T-helper 1 cell treated with Interleukin-12 subunit alpha and Interleukin-12 subunit beta and Interleukin-4 antibody, amounts not matched to agents 30 μg/mL and 1 μg/mL, for 36 hours (primary cell): ENCODE measurements around the gene HEATR9.

ENCODE experiments used
- H3K27ac Mint-ChIP-seq: one replicate; pipeline ENCODE4 v1.8.0; 2021; ENCODE audit warnings: mild to moderate bottlenecking, mixed read lengths
- H3K27me3 Mint-ChIP-seq: one replicate; pipeline ENCODE4 v1.8.0; 2021; ENCODE audit warnings: low read depth, mixed read lengths
- H3K36me3 Mint-ChIP-seq: one replicate; pipeline ENCODE4 v1.8.0; 2021; ENCODE audit warnings: low read depth, mixed read lengths
- H3K4me1 Mint-ChIP-seq: one replicate; pipeline ENCODE4 v1.8.0; 2021; ENCODE audit warnings: low read depth, mixed read lengths
- H3K4me3 Mint-ChIP-seq: one replicate; pipeline ENCODE4 v1.8.0; 2021; ENCODE audit warnings: mild to moderate bottlenecking, moderate library complexity, mixed read lengths
- H3K9me3 Mint-ChIP-seq: one replicate; pipeline ENCODE4 v1.8.0; 2021; ENCODE audit warnings: mixed read lengths

Gene HEATR9

DNA sequence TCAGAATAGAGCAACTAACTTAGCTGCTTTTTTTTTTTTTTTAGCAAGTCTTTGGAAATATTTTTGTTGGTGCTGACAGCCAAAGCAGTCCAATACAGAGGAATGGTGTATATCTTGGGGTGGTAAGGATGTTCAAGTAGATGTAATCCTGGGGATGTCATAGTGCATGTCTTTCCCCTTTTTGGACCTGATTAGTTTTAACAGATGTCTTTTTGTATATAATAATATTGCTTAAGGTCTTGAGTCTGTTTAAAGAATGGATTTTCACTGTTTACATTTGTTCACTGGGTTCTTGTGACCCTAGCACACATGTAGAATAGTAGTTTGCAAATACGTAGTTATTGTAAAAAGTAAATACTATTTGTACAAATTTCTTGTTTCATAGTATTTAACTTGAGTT, 51.5 kb downstream of the HEATR9 start:
- no peak overlapping the region for H3K27ac Mint-ChIP-seq
- no peak overlapping the region for H3K4me3 Mint-ChIP-seq
- H3K36me3 Mint-ChIP-seq: peaks cover 21% of the 10 kb centered on the region
- H3K9me3 Mint-ChIP-seq: no peaks in the 10 kb centered on the region
- no peaks in the 10 kb centered on the region for H3K27me3 Mint-ChIP-seq
- peaks cover 35% of the 10 kb centered on the region for H3K4me1 Mint-ChIP-seq

DNA sequence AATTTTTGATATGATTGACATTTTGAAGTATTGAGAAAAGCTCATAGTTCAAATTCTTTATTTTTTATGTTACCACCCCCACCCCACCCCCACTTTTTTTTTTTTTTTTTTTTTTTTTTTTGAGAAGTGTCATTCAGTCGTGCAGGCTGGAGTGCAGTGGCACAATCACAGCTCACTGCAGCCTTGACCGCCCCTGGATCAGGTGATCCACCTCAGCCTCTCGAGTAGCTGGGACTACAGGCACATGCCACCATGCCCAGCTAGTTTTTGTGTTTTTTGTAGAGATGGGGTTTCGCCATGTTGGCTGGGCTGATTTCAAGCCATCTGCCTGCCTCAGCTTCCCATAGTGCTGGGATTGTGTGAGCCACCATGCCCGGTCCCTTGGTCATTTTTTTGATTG, 52.0 kb downstream of the HEATR9 start:
- H3K9me3 Mint-ChIP-seq: no peaks in the 10 kb centered on the region
- no peak overlapping the region for H3K27ac Mint-ChIP-seq
- H3K4me1 Mint-ChIP-seq: peaks cover 36% of the 10 kb centered on the region
- peaks cover 21% of the 10 kb centered on the region for H3K36me3 Mint-ChIP-seq
- no peaks in the 10 kb centered on the region for H3K27me3 Mint-ChIP-seq
- H3K4me3 Mint-ChIP-seq: no peak overlapping the region

DNA sequence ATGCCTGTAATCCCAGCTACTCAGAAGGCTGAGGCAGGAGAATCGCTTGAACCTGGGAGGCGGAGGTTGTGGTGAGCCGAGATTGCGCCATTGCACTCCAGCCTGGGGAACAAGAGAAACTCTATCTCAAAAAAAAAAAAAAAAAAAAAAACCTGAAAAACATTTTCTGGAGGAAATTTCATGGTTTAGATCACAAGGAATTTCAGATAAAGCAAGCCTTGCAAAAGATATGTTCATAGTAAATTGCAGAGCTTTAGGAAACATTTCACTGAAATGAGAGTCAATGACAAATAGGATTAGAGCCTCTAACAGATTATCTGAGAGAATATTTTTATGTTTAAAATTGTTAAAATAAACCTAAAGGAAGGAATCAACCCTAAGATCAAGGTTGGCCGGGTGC, 56.2 kb downstream of the HEATR9 start:
- no peak overlapping the region for H3K27ac Mint-ChIP-seq
- H3K36me3 Mint-ChIP-seq: peaks cover 11% of the 10 kb centered on the region
- H3K4me3 Mint-ChIP-seq: no peak overlapping the region
- no peaks in the 10 kb centered on the region for H3K27me3 Mint-ChIP-seq
- peaks cover 51% of the 10 kb centered on the region for H3K4me1 Mint-ChIP-seq
- no peaks in the 10 kb centered on the region for H3K9me3 Mint-ChIP-seq

DNA sequence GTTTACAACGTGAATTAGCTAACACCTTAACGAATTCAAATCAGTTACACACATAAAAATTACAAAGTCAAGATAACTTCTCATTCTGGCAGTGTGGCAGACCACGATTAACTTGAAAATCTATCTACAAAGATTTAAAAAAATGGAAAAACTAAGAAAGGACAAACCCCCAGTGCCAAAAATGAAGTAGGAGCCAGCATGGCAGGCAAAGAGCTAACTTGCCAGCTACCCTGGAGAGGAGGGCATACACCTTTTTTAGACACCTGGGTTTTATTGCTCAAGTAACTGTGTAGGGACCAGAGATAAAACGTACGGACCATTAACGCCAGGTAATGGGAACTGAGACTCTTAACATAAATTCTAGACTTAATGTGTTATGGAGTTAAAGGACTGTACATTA, 56.9 kb downstream of the HEATR9 start:
- no peaks in the 10 kb centered on the region for H3K27me3 Mint-ChIP-seq
- H3K27ac Mint-ChIP-seq: no peak overlapping the region
- no peak overlapping the region for H3K4me3 Mint-ChIP-seq
- no peaks in the 10 kb centered on the region for H3K9me3 Mint-ChIP-seq
- peaks cover 50% of the 10 kb centered on the region for H3K4me1 Mint-ChIP-seq
- H3K36me3 Mint-ChIP-seq: peaks cover 11% of the 10 kb centered on the region

DNA sequence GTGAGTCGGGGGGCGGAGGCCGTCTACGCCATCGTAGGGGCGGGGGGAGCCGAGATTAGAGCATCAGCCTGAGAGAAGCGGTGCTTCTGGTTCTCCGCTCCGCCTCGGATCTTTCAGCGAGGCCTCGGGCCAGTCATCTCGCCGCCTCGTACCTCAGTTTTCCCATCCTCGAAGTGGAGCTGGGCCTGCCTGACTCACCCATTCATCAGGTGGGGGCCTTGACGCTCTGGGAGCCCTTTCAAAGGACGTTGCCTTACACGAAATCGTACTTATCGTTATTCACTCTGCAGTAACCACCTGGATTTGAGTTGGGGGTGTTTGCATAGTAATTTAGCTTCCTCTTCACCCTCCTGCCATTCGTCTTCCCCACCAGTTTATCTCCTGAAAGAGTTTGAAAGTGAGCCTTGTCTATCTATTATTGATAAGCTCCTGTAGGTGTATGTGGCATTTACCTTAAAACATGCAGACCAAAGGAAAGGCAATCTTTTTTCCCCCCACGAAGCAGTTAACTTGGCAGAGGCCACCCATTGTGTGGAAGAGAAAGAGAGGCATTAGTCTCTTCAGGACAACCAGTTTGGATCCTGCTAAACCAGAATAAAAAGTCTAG, 58.7 kb downstream of the HEATR9 start:
- Mint-ChIP-seq H3K27ac (peak overlapping the region; percentile 98), H3K9me3 (no peaks in the 10 kb centered on the region), H3K4me1 (peaks cover 43% of the 10 kb centered on the region), H3K36me3 (peaks cover 8% of the 10 kb centered on the region), H3K27me3 (no peaks in the 10 kb centered on the region), H3K4me3 (peak overlapping the region; percentile 91)

DNA sequence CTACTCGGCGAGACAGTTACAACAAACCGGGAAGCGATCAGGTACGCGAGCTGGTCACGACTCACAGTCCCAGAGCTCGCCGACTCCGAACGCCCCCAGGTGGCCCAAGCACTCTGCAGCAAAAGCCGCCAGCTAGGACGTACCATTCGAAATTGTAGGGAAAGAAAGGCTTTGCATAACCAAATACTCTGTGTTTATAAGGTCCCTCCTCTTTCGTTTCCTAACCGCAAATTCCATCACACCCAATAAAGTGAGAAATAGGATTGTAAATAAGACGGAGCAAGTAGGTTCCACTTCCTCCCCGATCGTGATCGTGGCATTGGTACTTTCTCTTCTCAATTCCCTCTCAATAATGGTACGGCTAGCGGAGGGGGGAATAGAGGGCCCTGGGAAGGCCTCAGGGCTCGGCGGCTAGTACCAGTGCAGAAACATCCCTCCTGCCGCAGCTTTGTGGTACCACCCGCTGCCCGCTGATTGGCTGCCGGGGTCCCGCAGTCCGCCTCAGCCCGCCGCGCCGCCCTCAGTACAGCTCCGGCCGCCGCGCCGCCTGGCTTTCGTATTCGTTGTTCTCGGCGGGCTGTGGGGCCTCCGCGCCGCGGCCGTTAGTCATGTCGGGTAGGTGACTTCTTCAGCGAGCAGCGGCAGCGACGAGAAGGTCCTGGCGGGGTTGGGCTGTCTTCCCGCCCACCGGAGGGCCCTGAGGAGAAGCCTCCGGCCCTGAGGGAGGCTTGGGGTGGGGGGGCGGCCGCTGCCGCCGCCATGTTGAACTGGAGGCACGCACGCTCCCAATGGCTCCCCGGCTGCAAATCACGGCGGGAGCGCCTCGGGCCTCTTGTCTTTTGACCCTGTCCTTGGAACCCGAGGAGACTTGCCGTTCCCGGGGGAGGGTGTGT, 59.5 kb downstream of the HEATR9 start, which contains the start of gene TAF15:
Gene TAF15, plus strand, starts transcription at position 523 of the 893 bp plus-strand sequence. Its CDS starts 86 bp downstream, at position 609.
- Mint-ChIP-seq H3K27ac (peak within 1 kb of the TSS; percentile 98), H3K36me3 (peaks cover 8% of the 10 kb centered on the region), H3K4me3 (peak within 1 kb of the TSS; percentile 91), H3K9me3 (no peaks in the 10 kb centered on the region), H3K27me3 (no peaks in the 10 kb centered on the region), H3K4me1 (peaks cover 44% of the 10 kb centered on the region)

DNA sequence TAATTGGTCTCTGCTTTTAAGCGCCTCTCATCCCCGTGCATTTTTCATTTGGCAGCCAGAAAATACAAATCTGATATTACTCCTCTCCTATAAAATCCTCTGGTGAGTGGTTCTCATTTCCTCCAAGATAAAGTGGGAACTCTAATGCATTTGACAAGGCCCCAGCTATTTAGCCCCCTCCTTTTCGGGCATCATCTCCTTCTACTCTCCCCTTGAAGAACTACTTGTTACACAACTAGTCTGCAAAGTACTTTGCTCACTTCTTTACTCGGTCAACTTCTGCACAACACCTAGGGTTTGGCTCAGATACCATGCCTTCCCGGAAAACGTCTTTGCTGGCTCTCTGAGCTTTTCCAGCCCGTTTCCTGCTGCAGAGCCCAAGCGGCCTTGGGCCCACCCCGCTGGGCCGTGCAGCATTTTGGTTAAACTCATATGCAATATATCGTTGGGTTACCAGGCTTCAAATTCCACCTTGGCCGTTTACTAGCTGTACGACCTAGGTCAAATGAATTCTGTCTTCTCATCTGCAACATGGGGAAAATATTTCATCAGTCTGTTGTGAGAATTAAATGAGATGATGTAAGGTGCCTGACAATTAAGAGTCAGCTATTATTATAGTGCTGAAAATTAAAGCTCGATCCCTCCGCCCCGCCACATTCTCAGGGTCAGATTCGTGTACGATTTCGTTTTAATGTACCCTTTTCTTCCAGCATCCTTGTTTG, 60.3 kb downstream of the HEATR9 start:
- peaks cover 1% of the 10 kb centered on the region for H3K27me3 Mint-ChIP-seq
- H3K36me3 Mint-ChIP-seq: peaks cover 8% of the 10 kb centered on the region
- H3K9me3 Mint-ChIP-seq: no peaks in the 10 kb centered on the region
- H3K4me3 Mint-ChIP-seq: peak overlapping the region; percentile 91
- H3K4me1 Mint-ChIP-seq: peaks cover 39% of the 10 kb centered on the region
- H3K27ac Mint-ChIP-seq: peak overlapping the region; percentile 98

DNA sequence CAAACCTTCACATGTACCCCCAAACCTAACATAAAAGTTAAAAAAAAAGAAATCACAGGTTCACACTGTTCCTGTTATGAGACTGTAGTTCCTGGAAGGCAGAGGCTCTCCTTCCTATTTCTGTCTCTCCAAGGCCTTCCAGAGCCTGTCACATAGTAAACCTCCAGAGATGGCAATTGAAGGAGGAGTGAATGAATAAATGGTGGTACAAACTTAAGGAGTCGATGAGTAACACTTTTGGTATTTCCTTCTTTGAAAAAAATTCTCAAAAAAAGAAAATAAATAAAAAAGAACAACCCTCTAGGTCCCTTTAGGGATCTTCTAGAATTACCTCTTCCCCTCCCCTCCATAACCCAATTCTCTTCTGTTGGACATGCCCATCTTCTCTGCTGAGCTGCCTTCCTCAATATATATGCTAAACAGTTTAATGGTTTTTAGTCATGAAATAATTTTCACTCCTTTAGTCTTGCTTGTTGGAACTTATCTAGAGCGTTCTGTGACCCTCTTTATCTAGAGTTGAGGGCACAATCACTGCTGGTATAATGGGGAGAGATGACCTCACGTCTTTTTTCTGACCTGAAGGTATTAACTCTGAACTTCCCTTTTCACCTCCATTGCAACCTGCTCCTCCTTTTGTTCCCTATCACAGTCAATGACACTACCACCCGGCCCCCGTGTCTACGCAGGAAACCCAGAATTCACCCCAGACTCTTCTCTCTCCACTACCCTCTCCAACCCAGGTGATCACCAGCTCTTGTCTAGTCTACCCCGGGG, 61.1 kb downstream of the HEATR9 start:
- peak overlapping the region; percentile 98 for H3K27ac Mint-ChIP-seq
- H3K27me3 Mint-ChIP-seq: peaks cover 3% of the 10 kb centered on the region
- H3K4me3 Mint-ChIP-seq: peak overlapping the region; percentile 91
- no peaks in the 10 kb centered on the region for H3K9me3 Mint-ChIP-seq
- peaks cover 8% of the 10 kb centered on the region for H3K36me3 Mint-ChIP-seq
- peaks cover 35% of the 10 kb centered on the region for H3K4me1 Mint-ChIP-seq
